Measurements from ENCODE around the gene AIPL1.

The AIPL1 gene

GRCh38 chr17:6472517-6472916 is 37.6 kb upstream of the AIPL1 start:
- TF ChIP-seq, protein P1, sequence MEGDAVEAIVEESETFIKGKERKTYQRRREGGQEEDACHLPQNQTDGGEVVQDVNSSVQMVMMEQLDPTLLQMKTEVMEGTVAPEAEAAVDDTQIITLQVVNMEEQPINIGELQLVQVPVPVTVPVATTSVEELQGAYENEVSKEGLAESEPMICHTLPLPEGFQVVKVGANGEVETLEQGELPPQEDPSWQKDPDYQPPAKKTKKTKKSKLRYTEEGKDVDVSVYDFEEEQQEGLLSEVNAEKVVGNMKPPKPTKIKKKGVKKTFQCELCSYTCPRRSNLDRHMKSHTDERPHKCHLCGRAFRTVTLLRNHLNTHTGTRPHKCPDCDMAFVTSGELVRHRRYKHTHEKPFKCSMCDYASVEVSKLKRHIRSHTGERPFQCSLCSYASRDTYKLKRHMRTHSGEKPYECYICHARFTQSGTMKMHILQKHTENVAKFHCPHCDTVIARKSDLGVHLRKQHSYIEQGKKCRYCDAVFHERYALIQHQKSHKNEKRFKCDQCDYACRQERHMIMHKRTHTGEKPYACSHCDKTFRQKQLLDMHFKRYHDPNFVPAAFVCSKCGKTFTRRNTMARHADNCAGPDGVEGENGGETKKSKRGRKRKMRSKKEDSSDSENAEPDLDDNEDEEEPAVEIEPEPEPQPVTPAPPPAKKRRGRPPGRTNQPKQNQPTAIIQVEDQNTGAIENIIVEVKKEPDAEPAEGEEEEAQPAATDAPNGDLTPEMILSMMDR (IDR thresholded peaks at IDR 0.05; ENCODE audit: low read depth, low read length) = no peak
- H3K4me3 ChIP-seq (ENCODE audit: low read depth, low read length) = no peak overlapping the region

- no peak overlapping the region for H3K4me3 ChIP-seq (ENCODE audit: low read depth, low read length)
- TF ChIP-seq, protein P1 (IDR thresholded peaks at IDR 0.05; ENCODE audit: low read depth, low read length) = no peak
These were observed 36.9 kb upstream of the AIPL1 start for GRCh38 chr17:6471531-6472465.

DNA sequence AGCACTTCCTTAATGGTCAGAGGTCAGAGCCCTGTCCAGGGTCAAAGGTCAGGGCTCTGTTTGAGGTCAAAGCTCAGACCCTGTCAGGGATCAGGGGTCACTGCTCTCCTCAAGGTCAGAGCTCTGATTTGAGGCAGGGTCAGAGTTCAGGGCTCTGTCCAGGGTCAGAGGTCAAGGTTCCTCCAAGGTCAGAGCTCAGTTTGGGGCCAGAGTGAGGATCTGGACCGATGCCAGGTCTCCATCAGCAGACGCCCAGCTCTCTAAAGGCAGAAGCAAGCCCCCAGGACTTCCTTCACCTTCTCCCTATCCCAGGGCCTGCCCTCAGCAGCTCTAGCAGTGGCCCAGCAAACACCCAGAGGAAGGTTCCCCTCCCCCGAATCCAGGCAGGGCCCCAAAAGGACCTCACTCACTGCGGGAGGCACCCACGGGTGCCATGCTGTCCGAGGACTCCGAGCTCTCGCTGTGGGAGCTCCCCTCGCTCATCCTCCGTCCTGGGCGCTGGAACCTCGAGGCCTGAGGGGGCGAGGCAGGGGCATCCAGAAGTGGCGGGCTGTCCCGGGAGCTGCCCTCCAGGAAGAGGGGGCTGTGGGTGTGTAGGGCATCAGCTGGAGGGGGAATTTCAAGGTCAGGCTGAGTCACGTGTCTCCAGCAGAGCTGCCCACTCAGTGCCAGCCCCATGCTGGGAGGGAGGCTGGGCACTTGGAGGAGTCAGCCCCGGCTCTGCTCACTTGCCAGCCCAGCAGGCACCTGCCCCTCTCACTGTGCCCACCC is 36.0 kb upstream of the AIPL1 start:
- TF ChIP-seq, protein P1 (IDR thresholded peaks at IDR 0.05; ENCODE audit: low read depth, low read length) = no peak
- no peak overlapping the region for H3K4me3 ChIP-seq (ENCODE audit: low read depth, low read length)

GRCh38 chr17:6470146-6470718 is 35.3 kb upstream of the AIPL1 start:
- H3K4me3 ChIP-seq (ENCODE audit: low read depth, low read length) = no peak overlapping the region
- TF ChIP-seq, protein P1 (IDR thresholded peaks at IDR 0.05; ENCODE audit: low read depth, low read length) = no peak

DNA sequence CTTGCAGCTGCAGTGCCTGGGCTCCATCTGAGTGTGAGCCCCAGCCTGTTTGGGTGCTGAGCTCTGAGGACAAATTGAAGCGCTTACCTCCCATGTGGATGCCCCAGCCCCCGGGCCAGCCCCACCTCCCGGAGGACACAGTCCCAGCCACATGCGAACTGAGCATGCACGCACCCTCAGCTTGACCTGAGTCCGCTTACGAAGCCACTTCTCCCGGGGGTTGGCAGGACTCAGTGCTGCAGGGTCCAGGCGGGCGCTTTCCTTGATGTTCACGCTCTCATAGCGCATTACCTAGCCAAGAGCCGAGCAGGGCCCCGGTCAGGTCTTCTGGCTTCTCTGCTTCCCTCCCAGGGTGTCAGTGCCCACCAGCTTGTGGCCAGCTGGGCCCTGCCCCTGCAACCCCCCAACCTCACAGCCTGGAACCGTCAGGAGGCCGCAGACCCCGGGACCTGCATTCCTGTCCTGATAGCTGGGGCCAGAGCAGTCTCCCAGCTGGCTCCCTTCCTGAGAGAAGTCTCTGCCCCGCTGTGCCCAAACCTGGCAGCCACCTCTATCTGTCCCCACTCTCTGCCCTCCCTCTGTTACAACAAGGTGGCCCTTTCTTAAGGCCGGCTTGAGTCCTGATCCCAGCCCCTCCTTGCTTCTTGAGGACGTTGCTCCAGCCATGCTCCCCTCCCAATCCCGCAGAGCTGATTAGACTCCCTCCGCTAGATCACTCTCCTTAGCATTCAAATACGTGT is 33.3 kb upstream of the AIPL1 start:
- no peak overlapping the region for H3K4me3 ChIP-seq (ENCODE audit: low read depth, low read length)
- TF ChIP-seq, protein P1 (IDR thresholded peaks at IDR 0.05; ENCODE audit: low read depth, low read length) = no peak

GRCh38 chr17:6467567-6467966 is 32.6 kb upstream of the AIPL1 start:
- TF ChIP-seq, protein P1 (IDR thresholded peaks at IDR 0.05; ENCODE audit: low read depth, low read length) = no peak
- no peak overlapping the region for H3K4me3 ChIP-seq (ENCODE audit: low read depth, low read length)

Measured in WI38 (cell line).